Motor neuron (in vitro differentiated cells): ENCODE data around the gene DRAM1. TPM values are rescaled to one million over a fixed set of nuclear protein-coding genes. Genes with fewer than 3 reads are reported as not detected.
"Not testable (repeated sequence)": the region's sequence is repeated elsewhere in the genome, so short reads cannot be mapped to it uniquely, and the experiment has no call there.

Source experiments
- ATAC-seq, 8 experiments: fragments of 200-7000 bp; cut with Tn5 transposase; replicated peaks in 6 of 8; 2 replicates each; pipeline ENCODE4 v1.8.0; 2021; ENCODE audit warnings: mild to moderate bottlenecking in 8 of 8, moderate library complexity in 8 of 8
- H3K27ac ChIP-seq, 2 donors: fragments of 250-450 bp; sonication (Bioruptor Pico); 2 replicates each; pipeline ENCODE4 v1.9.0; 2021; ENCODE audit warnings: antibody characterized with exemption in 2 of 2, mild to moderate bottlenecking in 2 of 2, moderate library complexity in 1 of 2
- H3K4me1 ChIP-seq, 2 donors: fragments of 250-450 bp; sonication (Bioruptor Pico); replicated peaks in 1 of 2; 2 replicates each; pipeline ENCODE4 v1.6.1; 2021; ENCODE audit warnings: antibody characterized with exemption in 2 of 2, mild to moderate bottlenecking in 2 of 2, moderate library complexity in 1 of 2
- H3K4me3 ChIP-seq, 5 donors: fragments of 250-450 bp; sonication (Bioruptor Pico); 2 replicates each; pipeline ENCODE4 v1.9.0; 2021; ENCODE audit warnings: antibody characterized with exemption in 5 of 5, mild to moderate bottlenecking in 5 of 5, moderate library complexity in 4 of 5
- WGBS, 10 experiments: fragments of 450-650 bp; shearing (Covaris generic); methylation state at CpG; one replicate each; pipeline ENCODE4 v1.0.0; 2022; 5-methylcytosine and 5-hydroxymethylcytosine counted together
- in situ Hi-C, 9 experiments: fragments of 400-800 bp; cut with MboI; loops; one replicate each; pipeline ENCODE4 v1.15.0; 2021; ENCODE audit warnings: low sequenced_read_pairs in 9 of 9, low pct_unique_long_range_greater_than_20kb in 2 of 9; ENCODE audit not compliant: unreplicated experiment in 9 of 9
- total RNA-seq, 8 experiments: library from RNA; unstranded; fragments of 300-600 nt; gene quantifications; 2 replicates each; pipeline versions ENCODE4 v1.2.3 to v1.2.4, GENCODE V29; 2022

DRAM1 gene
- total RNA-seq, 8 experiments from 2014 or later: 0.71 to 110 (median 7.4) TPM

DNA sequence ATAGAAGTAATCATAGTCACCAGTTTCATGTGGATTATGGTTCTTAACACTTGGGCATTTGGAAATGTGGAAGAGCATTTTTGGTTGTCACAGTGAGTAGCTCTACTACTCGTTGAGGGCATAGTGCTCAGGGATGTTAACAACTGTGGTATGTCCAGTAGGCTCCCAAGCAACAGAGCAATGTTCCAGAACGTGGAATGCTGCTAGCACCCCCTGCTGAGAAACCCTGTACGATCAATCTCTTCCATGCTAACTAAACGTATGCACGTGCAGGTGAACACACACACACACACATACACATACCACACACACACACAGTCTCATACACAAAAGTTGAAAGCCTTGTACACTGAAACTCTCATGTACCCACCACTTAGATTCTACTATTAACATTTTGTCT, 30.1 kb upstream of the DRAM1 start:
- Histone ChIP-seq H3K4me3 (no peak overlapping the region), H3K4me1 (no peaks in the 10 kb centered on the region), H3K27ac (no peak overlapping the region)
- ATAC-seq: no peak
- in situ Hi-C loops: loop anchor here in 1 of 9 experiments (25.0 kb wide), 1 partner anchor 435 kb away; the partner anchor contains the start of gene ARL1
- WGBS, 10 experiments: 25 to 90% (median 82%) methylated on average over 1 to 5 of the region's 5 CpGs; no CpG with 5 or more reads in 3 of the 10 experiments

DNA sequence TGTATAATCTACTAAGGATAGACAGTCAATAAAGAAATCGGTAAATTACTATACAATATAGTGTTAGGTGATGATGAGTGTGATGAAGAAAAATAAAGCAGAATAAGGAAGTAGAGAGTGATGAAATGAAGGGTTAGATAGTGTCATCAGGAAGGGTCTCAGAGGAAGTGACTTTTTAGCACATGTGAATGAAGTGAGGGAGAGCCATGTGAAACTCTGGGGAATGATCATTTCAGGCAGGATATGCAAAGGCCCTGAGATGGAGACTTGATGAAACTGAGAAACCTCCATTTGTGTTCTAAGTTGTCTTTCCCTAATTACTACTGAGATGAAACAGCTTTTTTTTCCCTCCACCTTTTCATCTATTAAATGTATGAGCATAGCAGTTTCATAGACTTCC, 27.2 kb upstream of the DRAM1 start:
- H3K4me1 ChIP-seq: peaks cover 2 to 5% of the 10 kb centered on the region in 2 donors
- in situ Hi-C loops: no loop called here
- 38 to 100% (median 100%) methylated on average over 1 of the region's 1 CpG for WGBS, 10 experiments
- H3K27ac ChIP-seq: no peak overlapping the region
- no peak overlapping the region for H3K4me3 ChIP-seq
- no peak for ATAC-seq

DNA sequence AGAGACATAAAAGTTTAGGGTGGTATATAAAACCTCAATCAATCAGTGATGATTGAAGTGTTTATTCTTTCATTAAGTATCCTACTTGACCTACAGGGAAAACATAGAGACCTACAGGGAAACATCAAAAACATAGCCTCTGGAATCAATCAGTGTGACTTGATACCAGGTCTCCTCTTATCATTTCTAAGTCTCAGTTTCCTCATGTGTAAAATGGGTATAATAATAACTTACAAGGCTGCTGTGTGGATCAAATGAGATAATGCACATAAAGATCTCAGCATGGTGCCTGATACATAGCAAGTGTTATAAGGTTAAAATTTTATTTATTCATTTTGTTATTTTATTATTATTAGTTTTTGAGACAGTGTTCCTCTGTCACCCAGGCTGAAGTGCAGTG, 24.4 kb upstream of the DRAM1 start:
- in situ Hi-C loops: no loop called here
- Histone ChIP-seq H3K4me3 (no peak overlapping the region), H3K27ac (no peak overlapping the region), H3K4me1 (peaks cover 9 to 27% of the 10 kb centered on the region in 2 donors)
- ATAC-seq: no peak

DNA sequence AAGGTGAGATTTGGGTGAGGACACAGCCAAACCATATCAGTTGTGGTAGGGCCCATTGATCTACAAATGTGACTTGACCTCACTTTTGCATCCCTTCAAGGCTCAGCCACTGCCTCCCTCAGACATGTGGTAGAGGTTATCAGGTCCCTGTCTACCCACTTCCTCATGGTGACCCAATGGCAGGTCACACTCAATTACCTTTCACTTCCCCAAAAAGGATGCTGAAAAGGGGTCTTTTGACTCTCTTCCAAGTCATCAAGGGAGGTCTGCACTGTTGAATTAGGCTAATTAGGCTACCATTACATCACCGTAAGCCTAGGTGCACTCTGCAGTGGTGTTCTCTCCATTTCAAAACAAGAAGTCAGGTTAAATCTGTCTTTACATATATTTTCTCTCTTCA, 22.6 kb upstream of the DRAM1 start:
- H3K4me1 ChIP-seq: peaks cover 9 to 27% of the 10 kb centered on the region in 2 donors
- in situ Hi-C loops: no loop called here
- no peak overlapping the region for H3K27ac ChIP-seq
- H3K4me3 ChIP-seq: no peak overlapping the region
- ATAC-seq: no peak
- WGBS, 10 experiments: 75 to 100% (median 100%) methylated on average over 1 of the region's 1 CpG; no CpG with 5 or more reads in 5 of the 10 experiments

DNA sequence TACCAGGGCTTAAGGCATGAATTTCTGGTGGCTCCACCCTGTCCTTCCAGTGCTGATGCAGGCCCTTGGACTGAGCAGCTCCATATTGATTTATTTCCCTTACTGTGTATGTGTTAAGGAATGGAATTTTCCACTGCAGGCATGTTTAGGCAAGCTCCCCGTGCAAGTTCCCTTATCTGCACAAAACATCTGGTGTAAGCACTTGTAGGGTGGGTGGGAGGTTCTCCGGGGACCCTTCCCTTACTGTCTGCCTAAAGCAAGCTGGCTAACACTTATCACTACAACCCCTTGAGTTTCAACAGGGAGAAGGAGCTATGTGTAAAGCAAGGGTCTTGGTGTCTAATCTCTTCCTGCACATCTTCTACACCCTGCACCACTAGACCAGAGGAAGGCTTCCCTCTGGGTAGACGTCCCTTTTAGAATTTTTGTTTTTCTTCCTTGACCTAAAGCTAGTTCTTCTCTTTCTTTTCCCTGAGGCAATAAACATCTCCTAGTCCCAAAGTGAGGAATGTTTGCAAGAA, 22.0 kb upstream of the DRAM1 start:
- Histone ChIP-seq H3K4me1 (peaks cover 9 to 27% of the 10 kb centered on the region in 2 donors), H3K27ac (peak overlapping the region in 1 of 2 donors; percentile 24), H3K4me3 (no peak overlapping the region)
- in situ Hi-C loops: no loop called here
- WGBS, 10 experiments: 0 to 87% (median 65%) methylated on average over 1 to 2 of the region's 3 CpGs; no CpG with 5 or more reads in 3 of the 10 experiments
- ATAC-seq: peak; percentile 18 to 91 (median 48)

DNA sequence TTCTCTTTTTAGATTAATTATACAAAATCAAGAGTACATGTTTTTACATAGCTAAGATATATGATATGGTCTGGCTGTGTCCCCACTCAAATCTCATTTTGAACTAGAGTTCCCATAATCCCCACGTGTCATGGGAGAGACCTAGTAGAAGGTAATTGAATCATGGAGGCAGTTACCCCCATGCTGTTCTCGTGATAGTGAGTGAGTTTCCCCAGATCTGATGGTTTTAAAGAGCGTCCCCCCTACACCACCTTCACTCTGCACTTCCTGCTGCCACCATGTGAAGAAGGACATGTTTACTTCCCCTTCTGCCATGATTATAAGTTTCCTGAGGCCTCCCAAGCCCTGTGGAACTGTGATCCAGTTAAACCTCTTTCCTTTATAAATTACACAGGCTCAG, 21.4 kb upstream of the DRAM1 start:
- Histone ChIP-seq H3K4me3 (no peak overlapping the region), H3K4me1 (peaks cover 9 to 27% of the 10 kb centered on the region in 2 donors), H3K27ac (no peak overlapping the region)
- in situ Hi-C loops: no loop called here
- WGBS, 10 experiments: 82 to 100% (median 100%) methylated on average over 1 to 2 of the region's 3 CpGs; no CpG with 5 or more reads in 5 of the 10 experiments
- ATAC-seq: no peak

DNA sequence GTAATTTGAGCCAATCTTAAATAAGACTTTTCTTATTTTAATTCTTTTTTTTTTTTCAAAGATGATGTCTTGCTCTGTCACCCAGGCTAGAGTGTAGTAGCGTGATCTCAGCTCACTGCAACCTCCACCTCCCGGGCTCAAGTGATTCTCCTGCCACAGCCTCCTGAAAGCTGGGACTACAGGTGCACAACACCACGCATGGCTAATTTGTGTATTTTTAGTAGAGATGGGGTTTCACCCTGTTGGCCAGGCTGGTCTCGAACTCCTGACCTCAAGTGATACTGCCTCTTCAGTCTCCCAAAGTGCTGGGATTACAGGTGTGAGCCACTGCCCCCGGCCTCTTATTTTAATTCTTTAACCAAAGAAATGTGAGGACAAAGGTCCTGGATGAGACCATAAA, 20.8 kb upstream of the DRAM1 start:
- H3K27ac ChIP-seq, H3K4me3 ChIP-seq, in situ Hi-C loops: not testable (repeated sequence)
- peaks cover 9 to 27% of the 10 kb centered on the region in 2 donors for H3K4me1 ChIP-seq
- WGBS, 10 experiments: 65 to 100% (median 88%) methylated on average over 1 to 5 of the region's 5 CpGs; no CpG with 5 or more reads in 2 of the 10 experiments
- peak in 3 of 8 experiments; percentile 7 to 17 (median 11) for ATAC-seq

DNA sequence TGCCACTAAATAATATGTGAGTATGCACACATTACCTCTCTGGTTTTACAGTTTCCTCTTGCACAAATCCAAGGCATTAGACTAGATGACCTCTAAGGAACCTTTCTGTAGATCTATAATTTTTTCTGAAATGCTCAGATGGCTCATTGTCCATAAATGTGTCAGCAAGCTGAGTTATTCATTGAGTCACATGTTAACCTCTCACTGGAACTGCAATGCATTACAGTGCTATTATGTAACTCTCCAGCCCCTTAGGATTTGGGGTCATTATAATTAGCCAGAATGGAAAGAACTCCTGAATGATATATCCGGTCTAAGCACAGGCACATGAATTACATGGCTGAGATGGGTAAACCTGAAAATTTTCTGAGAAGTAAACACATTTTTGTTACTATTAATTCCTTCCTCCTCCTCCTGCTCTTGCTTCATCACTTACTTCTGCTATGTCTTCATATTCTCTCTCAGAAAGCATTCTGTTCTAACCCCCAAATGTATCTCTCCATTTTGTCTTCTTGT, 20.3 kb upstream of the DRAM1 start:
- ATAC-seq: peak; percentile 61 to 96 (median 90)
- in situ Hi-C loops: no loop called here
- 0 to 63% (median 23%) methylated on average over 1 of the region's 1 CpG; no CpG with 5 or more reads in 1 of the 10 experiments for WGBS, 10 experiments
- Histone ChIP-seq H3K27ac (no peak overlapping the region), H3K4me1 (peaks cover 9 to 27% of the 10 kb centered on the region in 2 donors), H3K4me3 (no peak overlapping the region)

DNA sequence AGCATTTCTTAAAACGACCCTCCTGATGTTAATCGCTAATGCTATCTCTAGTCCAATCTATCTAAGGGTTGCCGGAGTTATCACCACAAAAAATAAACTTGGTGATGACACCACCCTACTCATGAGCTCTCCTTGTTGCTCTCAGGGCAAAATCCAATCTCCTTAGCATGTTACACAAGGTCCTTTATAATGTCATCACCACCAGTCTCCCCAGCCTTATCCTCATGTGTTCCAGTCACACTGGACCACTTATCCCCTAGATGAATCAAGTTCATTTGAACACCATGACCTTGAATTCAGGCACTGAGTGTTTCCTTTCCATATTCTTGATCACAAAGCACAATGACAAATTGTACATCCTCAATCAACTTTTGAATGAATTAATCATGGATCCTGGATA, 19.0 kb upstream of the DRAM1 start:
- peaks cover 9 to 27% of the 10 kb centered on the region in 2 donors for H3K4me1 ChIP-seq
- WGBS, 10 experiments: 67 to 100% (median 90%) methylated on average over 1 to 3 of the region's 3 CpGs
- in situ Hi-C loops: no loop called here
- no peak for ATAC-seq
- no peak overlapping the region for H3K4me3 ChIP-seq
- no peak overlapping the region for H3K27ac ChIP-seq

DNA sequence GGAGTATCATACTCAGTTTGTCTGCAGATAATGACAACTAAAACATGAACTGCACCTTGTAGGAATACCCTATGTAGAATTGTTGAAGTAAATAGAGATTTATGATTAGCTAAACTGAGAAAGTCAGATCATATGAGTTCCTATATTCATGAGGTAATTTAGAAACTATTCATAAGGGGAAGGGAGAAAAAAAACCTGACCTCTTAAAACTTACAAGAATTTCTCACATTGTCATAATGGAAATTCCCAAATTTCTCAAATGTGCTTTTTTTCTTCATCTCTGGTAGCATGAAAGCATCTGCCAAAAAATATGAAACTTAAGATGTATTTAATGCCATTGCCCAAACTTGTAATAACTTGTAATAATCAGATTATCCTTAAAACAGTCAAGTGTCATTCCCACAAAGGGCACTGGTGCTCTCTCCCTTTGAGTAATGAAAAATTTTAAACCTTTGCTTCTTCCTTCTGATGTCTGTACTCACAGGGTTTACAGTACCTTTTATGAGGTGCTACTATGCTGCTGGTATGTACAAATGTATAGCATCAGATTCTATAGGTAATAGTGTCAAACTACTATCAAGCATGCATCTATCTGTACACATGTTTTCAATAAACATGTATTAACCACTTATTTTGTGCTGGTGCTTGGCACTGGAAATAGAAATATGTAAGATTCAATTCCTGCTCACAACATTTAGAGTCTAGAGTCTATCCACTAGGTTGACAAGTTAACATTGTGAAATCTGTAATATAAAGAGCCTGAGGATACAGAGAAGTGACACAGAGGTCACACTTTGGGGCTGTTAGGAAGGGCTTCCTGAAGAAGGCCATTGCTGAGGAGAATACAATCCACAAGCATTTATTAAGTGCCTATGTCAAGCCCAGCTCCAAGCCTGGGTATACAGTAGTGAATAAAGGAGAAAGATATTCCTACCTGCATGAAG, 17.4 kb upstream of the DRAM1 start:
- Histone ChIP-seq H3K4me3 (no peak overlapping the region), H3K4me1 (peaks cover 9 to 24% of the 10 kb centered on the region in 2 donors), H3K27ac (no peak overlapping the region)
- in situ Hi-C loops: no loop called here
- no peak for ATAC-seq

DNA sequence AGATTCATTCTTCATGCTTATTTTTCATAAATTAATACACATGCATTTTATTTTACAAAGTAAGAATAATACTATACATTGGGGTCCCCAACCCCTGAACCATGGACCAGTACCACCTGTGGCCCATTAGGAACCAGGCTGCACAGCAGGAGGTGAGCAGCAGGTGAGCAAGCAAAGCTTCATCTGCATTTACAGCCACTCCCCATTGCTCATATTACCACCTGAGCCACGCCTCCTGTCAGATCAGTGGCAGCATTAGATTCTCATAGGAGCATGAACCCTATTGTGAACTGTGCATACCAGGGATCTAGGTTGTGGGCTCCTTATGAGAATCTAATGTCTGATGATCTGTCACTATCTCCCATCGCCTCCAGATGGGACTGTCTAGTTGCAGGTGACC, 15.7 kb upstream of the DRAM1 start:
- WGBS, 10 experiments: 80 to 100% (median 97%) methylated on average over 1 to 2 of the region's 2 CpGs; no CpG with 5 or more reads in 4 of the 10 experiments
- ATAC-seq, H3K4me1 ChIP-seq, in situ Hi-C loops, H3K27ac ChIP-seq, H3K4me3 ChIP-seq: not testable (repeated sequence)

DNA sequence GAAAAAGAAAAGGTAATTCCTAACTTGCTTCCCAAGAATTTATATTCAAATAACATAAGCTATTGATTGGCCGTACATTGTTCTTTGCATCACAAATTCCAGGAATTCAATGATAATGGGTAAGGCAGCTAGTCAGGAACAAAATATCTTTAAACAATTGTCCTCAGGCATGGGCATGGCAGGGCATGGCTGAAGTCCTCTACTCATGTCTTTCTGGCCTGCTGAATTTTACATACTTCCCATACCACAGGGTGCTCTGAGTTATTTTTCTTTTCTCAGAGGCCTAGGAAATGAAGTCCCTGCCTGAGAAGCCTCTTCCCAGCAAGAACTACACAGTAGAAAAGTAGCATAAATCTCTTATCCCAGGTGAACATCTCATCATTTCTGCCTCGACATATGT, 15.1 kb upstream of the DRAM1 start:
- H3K4me1 ChIP-seq: peaks cover 0 to 5% of the 10 kb centered on the region in 2 donors
- no peak overlapping the region for H3K4me3 ChIP-seq
- ATAC-seq: peak in 3 of 8 experiments; percentile 10 to 47 (median 13)
- 0 to 100% (median 69%) methylated on average over 1 to 2 of the region's 2 CpGs; no CpG with 5 or more reads in 2 of the 10 experiments for WGBS, 10 experiments
- H3K27ac ChIP-seq: no peak overlapping the region
- in situ Hi-C loops: no loop called here

DNA sequence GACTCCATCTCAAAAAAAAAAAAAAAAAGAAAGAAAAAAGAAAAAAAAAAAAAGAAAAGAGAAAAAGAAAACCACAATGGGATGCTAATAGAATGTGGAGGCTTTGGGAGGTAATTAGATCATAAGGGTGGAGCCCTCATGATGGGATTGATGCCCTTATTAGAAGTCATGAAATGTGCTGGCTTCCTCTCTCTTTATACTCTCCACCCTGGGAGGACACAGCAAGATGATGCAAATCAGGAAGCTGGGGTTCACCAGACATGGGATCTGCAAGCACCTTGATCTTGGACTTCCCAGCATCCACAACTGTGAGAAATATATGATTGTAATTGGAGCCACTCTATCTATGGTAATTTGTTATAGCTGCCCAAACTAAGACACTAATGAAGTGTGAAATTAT, 13.4 kb upstream of the DRAM1 start:
- ATAC-seq: peak in 3 of 8 experiments; percentile 16 to 93 (median 93)

More for the DNA sequence above, 13.4 kb upstream of the DRAM1 start:
- Histone ChIP-seq H3K4me3 (no peak overlapping the region), H3K27ac (no peak overlapping the region), H3K4me1 (no peaks in the 10 kb centered on the region)
- in situ Hi-C loops: no loop called here
